ENCODE data around the gene PPP1R10. TPM values are rescaled to one million over a fixed set of nuclear protein-coding genes. Genes with fewer than 3 reads are reported as not detected.

Gene PPP1R10
- total RNA-seq, 1 experiment from 2014 or later, result 119 TPM

DNA sequence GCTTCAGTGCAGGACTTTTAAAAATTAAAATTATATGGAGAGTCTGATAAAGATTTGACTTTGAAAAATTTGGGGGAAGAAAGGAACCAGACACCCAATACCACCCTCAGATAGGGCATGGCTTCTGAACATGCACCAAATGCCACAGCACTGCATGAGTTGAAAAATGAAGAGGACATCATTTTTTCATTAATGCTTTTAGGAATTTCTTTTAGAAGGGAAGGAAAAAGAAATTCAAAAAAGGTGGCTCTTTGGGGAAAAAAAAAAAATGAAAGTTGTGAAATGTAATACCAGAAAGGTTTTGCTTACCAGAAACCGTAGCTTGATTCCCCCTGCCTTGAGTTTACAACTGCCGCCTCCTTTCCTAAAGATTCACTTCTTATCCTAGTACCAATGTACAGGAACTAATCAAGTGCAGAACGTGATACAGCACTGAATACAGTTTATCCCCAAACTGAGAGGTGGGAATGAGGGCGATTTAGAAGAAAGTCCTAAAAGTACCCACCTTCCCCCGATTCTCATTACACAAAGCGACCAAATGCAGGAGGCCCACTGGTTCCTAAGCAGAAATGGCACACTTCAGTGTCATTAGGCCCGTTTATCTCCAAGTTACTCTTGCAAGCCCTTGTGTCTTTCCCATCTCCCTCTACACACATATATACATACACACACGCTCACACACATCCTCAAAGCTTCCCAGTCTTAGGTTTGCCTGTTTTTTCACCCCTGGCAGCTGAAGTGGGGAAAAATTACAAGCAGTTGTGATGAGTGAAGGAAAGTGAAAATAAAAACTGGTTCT, 2.8 kb downstream of the PPP1R10 start:
- Mint-ChIP-seq H3K36me3 (ENCODE audit: insufficient read depth, unreplicated experiment) (peaks cover 94% of the 10 kb centered on the region), H3K27me3 (ENCODE audit: unreplicated experiment) (peaks cover 16% of the 10 kb centered on the region), H3K4me3 (ENCODE audit: low read depth, unreplicated experiment) (peak overlapping the region; percentile 70), H3K27ac (ENCODE audit: unreplicated experiment) (peak overlapping the region; percentile 98), H3K9me3 (ENCODE audit: low read depth, unreplicated experiment) (no peaks in the 10 kb centered on the region), H3K4me1 (ENCODE audit: low read depth, unreplicated experiment) (peaks cover 66% of the 10 kb centered on the region)
- DNase-seq, result no peak
- CTCF ChIA-PET, result interaction anchor here (0.6 to 1.2 kb wide), 9 partner anchors 14 to 687 kb away, joined by 3 to 6 read pairs (median 5); partner anchors contain the start of genes ABCF1 and DHX16
- no peak for TF ChIP-seq CTCF (IDR thresholded peaks at IDR 0.05; ENCODE audit: unreplicated experiment)
- intact Hi-C loops (cut with micrococcal nuclease; ENCODE audit: unreplicated experiment), result no loop called here
- no TSS peak for BruUV-seq (replicated peaks)

GRCh38 chr6:30613251-30614043, 3.6 kb downstream of the PPP1R10 start:
- CTCF ChIA-PET, result no interaction called here
- TF ChIP-seq CTCF (IDR thresholded peaks at IDR 0.05; ENCODE audit: unreplicated experiment), result no peak
- Mint-ChIP-seq H3K4me3 (ENCODE audit: low read depth, unreplicated experiment) (peak overlapping the region; percentile 28), H3K36me3 (ENCODE audit: insufficient read depth, unreplicated experiment) (peaks cover 94% of the 10 kb centered on the region), H3K27me3 (ENCODE audit: unreplicated experiment) (peaks cover 16% of the 10 kb centered on the region), H3K9me3 (ENCODE audit: low read depth, unreplicated experiment) (no peaks in the 10 kb centered on the region), H3K27ac (ENCODE audit: unreplicated experiment) (peak overlapping the region; percentile 98), H3K4me1 (ENCODE audit: low read depth, unreplicated experiment) (peaks cover 61% of the 10 kb centered on the region)
- intact Hi-C loops (cut with micrococcal nuclease; ENCODE audit: unreplicated experiment), result no loop called here
- no TSS peak for BruUV-seq (replicated peaks)
- no peak for DNase-seq

DNA sequence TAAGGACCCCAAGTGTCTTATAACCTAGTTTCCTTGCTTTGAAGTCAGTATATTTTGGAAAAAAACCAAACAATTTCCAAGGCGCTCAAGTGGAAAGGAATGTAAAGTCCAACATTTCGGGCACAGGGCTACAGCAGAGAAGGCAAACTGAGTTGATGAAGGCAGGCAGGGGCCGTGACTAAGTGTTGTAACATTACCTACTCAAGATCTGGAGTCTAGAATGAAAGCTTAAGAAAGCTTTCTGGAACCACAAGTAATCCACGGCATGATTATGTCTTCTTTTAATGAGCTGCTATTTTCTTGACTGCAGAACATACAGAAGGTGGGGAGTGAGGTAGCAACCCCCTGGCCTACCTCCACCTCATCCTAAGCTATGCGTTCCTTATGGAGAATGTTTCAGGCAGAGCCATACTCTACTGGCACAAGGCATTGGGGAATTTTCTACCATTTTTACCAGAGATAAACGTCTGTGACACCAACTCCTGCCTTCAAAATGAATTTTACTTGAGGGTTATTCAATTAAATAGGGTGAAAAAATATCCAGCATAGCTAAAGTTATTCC, 4.3 kb downstream of the PPP1R10 start:
- Mint-ChIP-seq H3K27ac (ENCODE audit: unreplicated experiment) (peak overlapping the region; percentile 98), H3K36me3 (ENCODE audit: insufficient read depth, unreplicated experiment) (peaks cover 94% of the 10 kb centered on the region), H3K4me3 (ENCODE audit: low read depth, unreplicated experiment) (no peak overlapping the region), H3K4me1 (ENCODE audit: low read depth, unreplicated experiment) (peaks cover 61% of the 10 kb centered on the region), H3K27me3 (ENCODE audit: unreplicated experiment) (peaks cover 14% of the 10 kb centered on the region), H3K9me3 (ENCODE audit: low read depth, unreplicated experiment) (no peaks in the 10 kb centered on the region)
- no peak for TF ChIP-seq CTCF (IDR thresholded peaks at IDR 0.05; ENCODE audit: unreplicated experiment)
- no peak for DNase-seq
- no TSS peak for BruUV-seq (replicated peaks)
- intact Hi-C loops (cut with micrococcal nuclease; ENCODE audit: unreplicated experiment), result no loop called here
- CTCF ChIA-PET, result interaction anchor here (1.0 kb wide), 1 partner anchor 131 kb away, joined by 3 read pairs; no protein-coding TSS in a partner anchor

DNA sequence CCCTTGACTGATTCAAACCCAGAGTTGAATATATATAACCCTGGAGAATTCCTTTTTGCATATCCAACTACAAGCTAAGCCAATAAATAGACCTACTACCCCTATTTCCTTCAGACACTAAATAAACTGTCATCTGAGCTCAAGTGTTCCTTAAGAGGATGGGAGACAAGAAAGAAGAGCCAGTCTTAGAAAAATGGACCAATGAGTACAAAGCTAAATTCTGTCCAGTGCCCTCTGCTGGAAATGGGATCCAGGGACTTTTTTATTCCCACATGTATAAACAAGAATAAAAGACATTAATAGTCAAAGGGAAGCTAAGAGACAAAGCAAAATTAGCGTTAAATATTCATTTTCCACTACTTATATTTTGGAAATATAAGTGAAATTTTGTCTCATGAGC, 4.8 kb downstream of the PPP1R10 start:
- DNase-seq, result no peak
- peak overlapping the region; percentile 73 for H3K27ac Mint-ChIP-seq (ENCODE audit: unreplicated experiment)
- H3K36me3 Mint-ChIP-seq (ENCODE audit: insufficient read depth, unreplicated experiment), result peaks cover 94% of the 10 kb centered on the region
- CTCF ChIA-PET, result interaction anchor here (1.0 kb wide), 1 partner anchor 130 kb away, joined by 3 read pairs; no protein-coding TSS in a partner anchor
- intact Hi-C loops (cut with micrococcal nuclease; ENCODE audit: unreplicated experiment), result no loop called here
- peaks cover 64% of the 10 kb centered on the region for H3K4me1 Mint-ChIP-seq (ENCODE audit: low read depth, unreplicated experiment)
- no TSS peak for BruUV-seq (replicated peaks)
- H3K4me3 Mint-ChIP-seq (ENCODE audit: low read depth, unreplicated experiment), result no peak overlapping the region
- peaks cover 9% of the 10 kb centered on the region for H3K27me3 Mint-ChIP-seq (ENCODE audit: unreplicated experiment)
- no peak for TF ChIP-seq CTCF (IDR thresholded peaks at IDR 0.05; ENCODE audit: unreplicated experiment)
- no peaks in the 10 kb centered on the region for H3K9me3 Mint-ChIP-seq (ENCODE audit: low read depth, unreplicated experiment)

Measured in Calu3 (cell line).